Calu3 (cell line): ENCODE measurements around the gene ECE2. TPM values are rescaled to one million over a fixed set of nuclear protein-coding genes. Genes with fewer than 3 reads are reported as not detected.

Experiments used
- Bru-seq: library from RNA; stranded (reverse); fragments of 400-500 nt; gene quantifications from one replicate; lab custom pipeline; 2021; lab: Mats Ljungman, UMichigan
- BruChase-seq, 2 experiments: library from RNA; stranded (reverse); fragments of 400-500 nt; gene quantifications; one replicate each; lab custom pipeline; 2021; lab: Mats Ljungman, UMichigan
- BruUV-seq: library from RNA; stranded (reverse); fragments of 400-500 nt; replicated peaks from 2 replicates; lab custom pipeline; 2021; lab: Mats Ljungman, UMichigan
- CTCF ChIA-PET: fragments of 300-600 bp; sonication (Branson Sonifier 250); formaldehyde crosslinking; loops from one replicate; lab custom pipeline; 2022; ENCODE audit warnings: antibody characterized with exemption; lab: Charles Lee
- DNase-seq: peaks from one replicate; pipeline ENCODE4 v3.0.0; 2022
- H3K27ac Mint-ChIP-seq: one replicate; pipeline ENCODE4 v1.8.0; 2022; ENCODE audit warnings: mixed read lengths; ENCODE audit not compliant: unreplicated experiment
- H3K27me3 Mint-ChIP-seq: one replicate; pipeline ENCODE4 v1.8.0; 2022; ENCODE audit warnings: mixed read lengths; ENCODE audit not compliant: unreplicated experiment
- H3K36me3 Mint-ChIP-seq: one replicate; pipeline ENCODE4 v1.8.0; 2022; ENCODE audit warnings: mild to moderate bottlenecking, moderate library complexity, mixed read lengths; ENCODE audit not compliant: insufficient read depth, unreplicated experiment
- H3K4me1 Mint-ChIP-seq: one replicate; pipeline ENCODE4 v1.8.0; 2022; ENCODE audit warnings: mild to moderate bottlenecking, low read depth, mixed read lengths; ENCODE audit not compliant: unreplicated experiment
- H3K4me3 Mint-ChIP-seq: one replicate; pipeline ENCODE4 v1.8.0; 2022; ENCODE audit warnings: mild to moderate bottlenecking, low read depth, moderate library complexity, mixed read lengths; ENCODE audit not compliant: unreplicated experiment
- H3K9me3 Mint-ChIP-seq: one replicate; pipeline ENCODE4 v1.8.0; 2022; ENCODE audit warnings: low read depth, mixed read lengths; ENCODE audit not compliant: unreplicated experiment
- CTCF ChIP-seq: fragments of 200-600 bp; IDR thresholded peaks from one replicate; pipeline ENCODE4 v1.8.0; 2022; ENCODE audit warnings: antibody characterized with exemption; ENCODE audit not compliant: unreplicated experiment
- intact Hi-C: fragments of 100-400 bp; cut with micrococcal nuclease; formaldehyde crosslinking; loops from one replicate; pipeline ENCODE4 v1.10.0; 2022; ENCODE audit not compliant: unreplicated experiment
- long read RNA-seq: library from polyadenylated mRNA; stranded (forward); transcript quantifications from one replicate; pipeline ENCODE4 v2.0.0, GENCODE V29; 2022
- total RNA-seq: library from RNA; stranded (reverse); gene quantifications from 2 replicates; pipeline ENCODE4 v1.2.3, GENCODE V29; 2022

Gene ECE2
- not detected in 2 replicates for total RNA-seq
- not detected for Bru-seq, nascent RNA
- BruChase-seq, experiment 1, labeled RNA remaining after a 6-hour chase, result not detected
- not detected for BruChase-seq, experiment 2, labeled RNA remaining after a 2-hour chase
- long read RNA-seq, result 0 reads

DNA sequence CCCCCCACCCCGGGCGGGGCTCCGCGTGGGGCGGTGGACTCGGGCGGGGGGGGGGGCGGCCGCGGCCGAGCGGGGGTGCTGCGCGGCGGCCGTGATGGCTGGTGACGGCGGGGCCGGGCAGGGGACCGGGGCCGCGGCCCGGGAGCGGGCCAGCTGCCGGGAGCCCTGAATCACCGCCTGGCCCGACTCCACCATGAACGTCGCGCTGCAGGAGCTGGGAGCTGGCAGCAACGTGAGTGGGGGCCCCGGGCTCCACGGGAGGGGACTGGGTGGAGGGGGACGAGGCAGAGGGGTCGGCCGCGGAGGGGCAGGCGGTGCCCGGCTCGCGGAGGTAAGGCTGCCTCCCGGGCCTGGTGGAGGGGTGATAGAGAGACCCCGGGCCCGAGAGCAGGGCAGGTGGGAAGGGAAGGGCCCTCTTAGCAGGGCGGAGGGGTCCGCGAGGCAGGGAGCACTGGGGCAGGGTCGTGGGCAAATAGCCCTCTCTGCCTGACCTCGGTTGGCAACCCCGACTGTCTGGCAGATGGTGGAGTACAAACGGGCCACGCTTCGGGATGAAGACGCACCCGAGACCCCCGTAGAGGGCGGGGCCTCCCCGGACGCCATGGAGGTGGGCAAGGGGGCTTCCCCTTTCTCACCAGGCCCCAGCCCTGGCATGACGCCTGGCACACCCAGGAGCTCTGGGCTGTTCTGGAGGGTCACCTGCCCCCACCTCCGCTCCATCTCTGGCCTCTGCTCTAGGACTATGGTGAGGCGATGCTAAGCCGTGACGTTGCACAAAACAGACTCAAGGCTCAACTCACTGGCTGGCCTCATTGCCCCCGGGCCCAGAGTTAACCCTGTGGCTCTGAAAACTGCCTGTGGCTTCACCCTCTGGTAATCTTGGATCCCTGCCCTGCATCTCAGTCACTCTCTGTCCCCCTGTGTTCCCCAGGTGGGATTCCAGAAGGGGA, at the start of gene ECE2:
Gene ECE2 (plus strand): TSS at position 62 of the 950 bp plus-strand sequence. CDS start 132 bp downstream, at position 194.
- peaks cover 80% of the 10 kb centered on the region for H3K27me3 Mint-ChIP-seq
- DNase-seq, result no peak
- H3K4me3 Mint-ChIP-seq, result no peak within 1 kb of the TSS
- intact Hi-C loops, result no loop called here
- H3K9me3 Mint-ChIP-seq, result no peaks in the 10 kb centered on the region
- H3K36me3 Mint-ChIP-seq, result no peaks in the 10 kb centered on the region
- H3K4me1 Mint-ChIP-seq, result no peaks in the 10 kb centered on the region
- TF ChIP-seq CTCF, result no peak
- CTCF ChIA-PET, result interaction anchor here (0.7 kb wide), 1 partner anchor 807 kb away, joined by 3 read pairs; no protein-coding TSS in a partner anchor
- BruUV-seq, result no TSS peak
- H3K27ac Mint-ChIP-seq, result no peak within 1 kb of the TSS

GRCh38 chr3:184227481-184227935, 48.3 kb upstream of the ECE2 start:
- intact Hi-C loops, result no loop called here

DNA sequence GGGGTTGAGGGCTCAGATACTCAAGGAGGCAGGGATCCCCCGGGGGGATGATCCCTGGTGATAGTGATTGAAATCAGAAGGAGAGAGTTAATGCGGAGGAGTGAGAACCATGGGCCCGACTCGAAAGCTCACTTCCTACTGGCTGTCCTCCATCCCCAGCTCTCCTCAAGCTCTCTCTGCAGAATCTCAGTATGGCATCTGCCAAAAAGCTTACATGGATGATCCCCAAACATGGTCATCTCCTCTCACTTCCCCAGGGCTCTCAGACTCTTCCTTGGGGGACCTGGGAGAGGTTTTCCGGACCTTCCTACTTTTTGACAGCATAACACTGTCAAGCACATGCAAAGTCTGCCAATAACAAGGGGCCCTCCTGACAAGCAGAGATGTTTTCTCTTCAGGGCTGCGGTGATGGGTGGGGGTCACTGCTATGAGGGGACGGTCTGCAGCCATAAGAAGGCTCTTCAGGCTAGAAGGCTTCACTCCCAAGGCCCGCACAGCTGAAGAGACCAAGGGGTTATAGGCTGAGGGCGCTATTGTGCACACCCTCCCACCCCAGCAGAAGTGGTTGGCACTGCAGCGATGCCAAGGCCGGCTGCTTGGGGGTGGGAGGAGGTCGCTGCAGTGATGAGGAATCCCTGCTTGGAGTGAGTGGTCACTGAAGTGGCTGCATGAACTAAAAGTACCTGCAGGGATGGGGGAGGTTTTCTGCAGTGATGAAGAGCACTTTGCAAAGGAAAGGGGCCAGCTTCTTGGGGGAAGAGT, 47.3 kb upstream of the ECE2 start:
- Mint-ChIP-seq H3K27me3 (peaks cover 88% of the 10 kb centered on the region), H3K4me1 (no peaks in the 10 kb centered on the region), H3K36me3 (peaks cover 8% of the 10 kb centered on the region), H3K27ac (no peak overlapping the region), H3K9me3 (no peaks in the 10 kb centered on the region), H3K4me3 (peak overlapping the region; percentile 8)
- BruUV-seq, result no TSS peak
- CTCF ChIA-PET, result interaction anchor here (0.6 to 2.5 kb wide), 11 partner anchors 11 to 285 kb away, joined by 3 to 29 read pairs (median 6); partner anchors contain the start of genes ABCF3 and AP2M1
- no peak for DNase-seq
- intact Hi-C loops, result no loop called here
- TF ChIP-seq CTCF, result no peak

More at GRCh38 chr3:184227481-184227935, 48.3 kb upstream of the ECE2 start:
- H3K27ac Mint-ChIP-seq, result no peak overlapping the region
- BruUV-seq, result no TSS peak
- no peaks in the 10 kb centered on the region for H3K9me3 Mint-ChIP-seq
- H3K4me1 Mint-ChIP-seq, result no peaks in the 10 kb centered on the region
- peaks cover 92% of the 10 kb centered on the region for H3K27me3 Mint-ChIP-seq
- peak; percentile 76 for DNase-seq
- no peak overlapping the region for H3K4me3 Mint-ChIP-seq
- TF ChIP-seq CTCF, result peak; percentile 99
- CTCF ChIA-PET, result interaction anchor here (0.6 to 2.5 kb wide), 11 partner anchors 10 to 1685 kb away, joined by 3 to 29 read pairs (median 6); partner anchors contain the start of genes ABCF3 and AP2M1
- H3K36me3 Mint-ChIP-seq, result peaks cover 8% of the 10 kb centered on the region
